CD4-positive, alpha-beta T cell (primary cell): Measurements from ENCODE around the gene USP47. TPM values are rescaled to one million over a fixed set of nuclear protein-coding genes. Genes with fewer than 3 reads are reported as not detected.

Experiments
- ATAC-seq: fragments of 200-7000 bp; cut with Tn5 transposase; one replicate; pipeline ENCODE4 v1.10.0; 2022; ENCODE audit warnings: mild to moderate bottlenecking; ENCODE audit not compliant: poor library complexity
- CTCF ChIA-PET: fragments of 350-600 bp; sonication (Branson Sonifier 250); formaldehyde crosslinking; loops from one replicate; lab custom pipeline; 2021; ENCODE audit warnings: antibody characterized with exemption, inconsistent platforms; lab: Charles Lee
- POLR2A ChIA-PET: fragments of 350-600 bp; sonication (Branson Sonifier 250); formaldehyde crosslinking; loops from one replicate; lab custom pipeline; 2021; ENCODE audit warnings: antibody characterized with exemption, inconsistent platforms; lab: Charles Lee
- DNase-seq, 14 experiments: peaks; one replicate each; pipeline ENCODE4 v3.0.0-alpha.2; 2013 to 2020; ENCODE audit warnings: mixed read lengths in 2 of 14
- H3K27ac ChIP-seq, 2 donors: one replicate each; pipeline versions ENCODE4 v1.5.1 to v1.7.0; 2013; ENCODE audit warnings: low read length in 2 of 2, low read depth in 1 of 2, mild to moderate bottlenecking in 1 of 2
- H3K27me3 ChIP-seq, 2 experiments: 1 replicate in 1 of 2; 2 replicates in 1 of 2; pipeline versions ENCODE4 v1.6.1 to v1.7.0; 2013; ENCODE audit warnings: low read length in 2 of 2, control low read depth in 1 of 2, mild to moderate bottlenecking in 1 of 2, moderate library complexity in 1 of 2; ENCODE audit not compliant: insufficient read depth in 2 of 2, control insufficient read depth in 1 of 2
- H3K36me3 ChIP-seq: one replicate; pipeline ENCODE4 v1.6.1; 2013; ENCODE audit warnings: low read length, control low read depth; ENCODE audit not compliant: insufficient read depth
- H3K4me1 ChIP-seq: one replicate; pipeline ENCODE4 v1.6.1; 2013; ENCODE audit warnings: low read length, control low read depth; ENCODE audit not compliant: insufficient read depth
- H3K4me3 ChIP-seq: one replicate; pipeline ENCODE4 v1.5.1; 2013; ENCODE audit warnings: mild to moderate bottlenecking, low read length, moderate library complexity
- H3K9me3 ChIP-seq, 2 experiments: 1 replicate in 1 of 2; 2 replicates in 1 of 2; pipeline versions ENCODE4 v1.6.1 to v1.7.0; 2013; ENCODE audit warnings: low read length in 2 of 2, mild to moderate bottlenecking in 2 of 2, control low read depth in 1 of 2, moderate library complexity in 1 of 2; ENCODE audit not compliant: control insufficient read depth in 1 of 2, insufficient read depth in 1 of 2
- H3K27ac Mint-ChIP-seq: one replicate; pipeline ENCODE4 v1.8.0; 2020; ENCODE audit warnings: mixed read lengths
- H3K27me3 Mint-ChIP-seq: one replicate; pipeline ENCODE4 v1.8.0; 2021; ENCODE audit warnings: mixed read lengths
- H3K36me3 Mint-ChIP-seq: one replicate; pipeline ENCODE4 v1.8.0; 2021; ENCODE audit warnings: low read depth, mixed read lengths
- H3K4me1 Mint-ChIP-seq: one replicate; pipeline ENCODE4 v1.8.0; 2021; ENCODE audit warnings: low read depth, mixed read lengths
- H3K4me3 Mint-ChIP-seq: one replicate; pipeline ENCODE4 v1.8.0; 2020; ENCODE audit warnings: mild to moderate bottlenecking, mixed read lengths
- H3K9me3 Mint-ChIP-seq: one replicate; pipeline ENCODE4 v1.8.0; 2020; ENCODE audit warnings: mixed read lengths
- intact Hi-C, 2 experiments: fragments of 100-400 bp; cut with DNase I in 1 of 2; cut with micrococcal nuclease in 1 of 2; formaldehyde crosslinking; loops; one replicate each; pipeline versions ENCODE4 v1.15.1 to v1.9.0; 2023 to 2025; cut with DNase I, micrococcal nuclease
- total RNA-seq, 174 experiments: library from RNA in 2 of 174; stranded (reverse) in 2 of 174; gene quantifications; one replicate each; pipeline ENCODE4 v1.2.3 and lab custom pipeline; 2021 to 2026
- TF ChIP-seq, protein P1 (sequence below): fragments of 200-600 bp; IDR thresholded peaks from one replicate; pipeline ENCODE4 v1.8.0; 2022; ENCODE audit warnings: antibody characterized with exemption, mild to moderate bottlenecking

USP47 gene
- total RNA-seq, 2 experiments from 2014 or later: 97.0 to 100 TPM

DNA sequence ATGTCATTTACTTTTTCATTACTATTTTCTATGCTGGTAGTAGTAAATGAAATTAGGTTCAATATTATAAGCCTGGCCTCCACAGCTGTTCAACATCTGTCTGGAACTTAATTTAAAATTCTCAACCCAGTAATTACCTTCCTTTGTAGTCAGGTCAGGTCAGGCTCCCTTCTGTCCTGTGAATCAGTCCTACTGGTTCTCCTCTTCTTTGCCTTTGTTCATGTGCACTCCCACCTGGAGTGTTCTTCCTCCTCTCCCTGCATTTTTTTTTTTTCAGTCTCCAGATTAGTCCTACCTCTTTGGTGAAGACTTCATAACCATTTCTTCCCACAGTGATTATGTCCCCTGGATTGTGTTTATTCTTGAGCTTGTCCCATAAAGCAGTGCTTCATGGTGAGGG lies 98.8 kb downstream of the USP47 start:
- peak overlapping the region; percentile 67 for H3K27ac Mint-ChIP-seq
- CTCF ChIA-PET: no interaction called here

DNA sequence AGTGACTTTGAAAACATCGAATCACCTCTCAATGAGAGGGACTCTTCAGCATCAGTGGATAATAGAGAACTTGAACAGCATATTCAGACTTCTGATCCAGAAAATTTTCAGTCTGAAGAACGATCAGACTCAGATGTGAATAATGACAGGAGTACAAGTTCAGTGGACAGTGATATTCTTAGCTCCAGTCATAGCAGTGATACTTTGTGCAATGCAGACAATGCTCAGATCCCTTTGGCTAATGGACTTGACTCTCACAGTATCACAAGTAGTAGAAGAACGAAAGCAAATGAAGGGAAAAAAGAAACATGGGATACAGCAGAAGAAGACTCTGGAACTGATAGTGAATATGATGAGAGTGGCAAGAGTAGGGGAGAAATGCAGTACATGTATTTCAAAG lies 100.9 kb downstream of the USP47 start:
- H3K27ac ChIP-seq: no peak overlapping the region
- peak overlapping the region; percentile 47 for H3K27ac Mint-ChIP-seq
- DNase-seq: no peak
- intact Hi-C loops: no loop called here
- no peaks in the 10 kb centered on the region for H3K27me3 ChIP-seq
- H3K4me3 Mint-ChIP-seq: no peak overlapping the region
- peaks cover 97% of the 10 kb centered on the region for H3K36me3 Mint-ChIP-seq
- H3K4me3 ChIP-seq: no peak overlapping the region
- no peaks in the 10 kb centered on the region for H3K9me3 ChIP-seq
- ChIA-PET CTCF (interaction anchor here (1.7 kb wide), 1 partner anchor 11 kb away, joined by 3 read pairs; no protein-coding TSS in a partner anchor), POLR2A (no interaction called here)
- no peaks in the 10 kb centered on the region for H3K4me1 ChIP-seq
- no peaks in the 10 kb centered on the region for H3K4me1 Mint-ChIP-seq
- ATAC-seq: no peak
- H3K36me3 ChIP-seq: peaks cover 73% of the 10 kb centered on the region
- TF ChIP-seq, protein P1, sequence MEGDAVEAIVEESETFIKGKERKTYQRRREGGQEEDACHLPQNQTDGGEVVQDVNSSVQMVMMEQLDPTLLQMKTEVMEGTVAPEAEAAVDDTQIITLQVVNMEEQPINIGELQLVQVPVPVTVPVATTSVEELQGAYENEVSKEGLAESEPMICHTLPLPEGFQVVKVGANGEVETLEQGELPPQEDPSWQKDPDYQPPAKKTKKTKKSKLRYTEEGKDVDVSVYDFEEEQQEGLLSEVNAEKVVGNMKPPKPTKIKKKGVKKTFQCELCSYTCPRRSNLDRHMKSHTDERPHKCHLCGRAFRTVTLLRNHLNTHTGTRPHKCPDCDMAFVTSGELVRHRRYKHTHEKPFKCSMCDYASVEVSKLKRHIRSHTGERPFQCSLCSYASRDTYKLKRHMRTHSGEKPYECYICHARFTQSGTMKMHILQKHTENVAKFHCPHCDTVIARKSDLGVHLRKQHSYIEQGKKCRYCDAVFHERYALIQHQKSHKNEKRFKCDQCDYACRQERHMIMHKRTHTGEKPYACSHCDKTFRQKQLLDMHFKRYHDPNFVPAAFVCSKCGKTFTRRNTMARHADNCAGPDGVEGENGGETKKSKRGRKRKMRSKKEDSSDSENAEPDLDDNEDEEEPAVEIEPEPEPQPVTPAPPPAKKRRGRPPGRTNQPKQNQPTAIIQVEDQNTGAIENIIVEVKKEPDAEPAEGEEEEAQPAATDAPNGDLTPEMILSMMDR: no peak
- no peaks in the 10 kb centered on the region for H3K27me3 Mint-ChIP-seq
- H3K9me3 Mint-ChIP-seq: no peaks in the 10 kb centered on the region

More for the DNA sequence above, 98.8 kb downstream of the USP47 start:
- intact Hi-C loops: no loop called here
- H3K9me3 Mint-ChIP-seq: no peaks in the 10 kb centered on the region
- ATAC-seq (no peak), DNase-seq (no peak)
- peaks cover 95% of the 10 kb centered on the region for H3K36me3 Mint-ChIP-seq
- peaks cover 89% of the 10 kb centered on the region for H3K36me3 ChIP-seq
- H3K27me3 ChIP-seq: no peaks in the 10 kb centered on the region
- H3K4me3 ChIP-seq: no peak overlapping the region
- POLR2A ChIA-PET: no interaction called here
- no peak overlapping the region for H3K4me3 Mint-ChIP-seq
- H3K27ac ChIP-seq: no peak overlapping the region
- no peaks in the 10 kb centered on the region for H3K4me1 ChIP-seq
- H3K27me3 Mint-ChIP-seq: no peaks in the 10 kb centered on the region
- H3K4me1 Mint-ChIP-seq: no peaks in the 10 kb centered on the region
- TF ChIP-seq, protein P1: no peak
- no peaks in the 10 kb centered on the region for H3K9me3 ChIP-seq

DNA sequence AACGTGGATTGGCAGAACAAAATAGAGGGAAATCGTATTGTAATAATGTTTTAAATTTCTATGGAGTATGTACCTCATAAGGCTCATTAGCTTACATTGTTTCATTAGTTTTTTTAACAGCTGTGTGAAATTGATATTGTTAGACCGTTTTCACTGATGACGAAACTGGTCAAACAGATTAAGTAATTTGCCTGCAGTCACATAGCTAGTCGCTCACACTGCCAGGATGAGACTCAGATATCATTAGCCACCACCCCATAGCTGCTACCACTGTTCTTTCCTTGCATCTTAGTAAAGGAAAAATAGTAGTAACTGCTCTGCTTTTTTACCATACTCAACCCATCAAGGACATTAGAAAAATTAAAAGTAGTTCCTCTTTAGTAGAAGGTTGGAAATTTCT lies 102.7 kb downstream of the USP47 start:
- no peak for ATAC-seq

More for the DNA sequence above, 102.7 kb downstream of the USP47 start:
- Histone ChIP-seq H3K4me1 (no peaks in the 10 kb centered on the region), H3K27me3 (no peaks in the 10 kb centered on the region), H3K4me3 (no peak overlapping the region), H3K9me3 (no peaks in the 10 kb centered on the region), H3K36me3 (peaks cover 67% of the 10 kb centered on the region), H3K27ac (no peak overlapping the region)
- ChIA-PET POLR2A (interaction anchor here (0.6 kb wide), 1 partner anchor 16 kb away, joined by 3 read pairs; no protein-coding TSS in a partner anchor), CTCF (interaction anchor here (1.1 kb wide), 1 partner anchor 13 kb away, joined by 3 read pairs; no protein-coding TSS in a partner anchor)
- Mint-ChIP-seq H3K9me3 (no peaks in the 10 kb centered on the region), H3K36me3 (peaks cover 93% of the 10 kb centered on the region), H3K4me1 (no peaks in the 10 kb centered on the region), H3K27me3 (no peaks in the 10 kb centered on the region), H3K27ac (no peak overlapping the region), H3K4me3 (no peak overlapping the region)
- TF ChIP-seq, protein P1: no peak
- intact Hi-C loops: no loop called here
- DNase-seq: no peak
